GM21360 (cell line): ENCODE measurements around the gene AQP7.
"Not testable (repeated sequence)": the region's sequence is repeated elsewhere in the genome, so short reads cannot be mapped to it uniquely, and the experiment has no call there.

Experiments
- ATAC-seq: cut with Tn5 transposase; IDR thresholded peaks from one replicate; pipeline ENCODE4 v1.9.1; 2021; ENCODE audit warnings: mild to moderate bottlenecking, moderate library complexity; ENCODE audit not compliant: unreplicated experiment

The AQP7 gene

GRCh38 chr9:33402371-33402770, at the start of gene AQP7:
Gene AQP7, minus strand, starts transcription at chr9:33402568. Its CDS starts 1,306 bp downstream, at chr9:33401262.
- not testable (repeated sequence) for ATAC-seq

GRCh38 chr9:33450621-33451146, 48.3 kb upstream of the AQP7 start:
- ATAC-seq: no peak

DNA sequence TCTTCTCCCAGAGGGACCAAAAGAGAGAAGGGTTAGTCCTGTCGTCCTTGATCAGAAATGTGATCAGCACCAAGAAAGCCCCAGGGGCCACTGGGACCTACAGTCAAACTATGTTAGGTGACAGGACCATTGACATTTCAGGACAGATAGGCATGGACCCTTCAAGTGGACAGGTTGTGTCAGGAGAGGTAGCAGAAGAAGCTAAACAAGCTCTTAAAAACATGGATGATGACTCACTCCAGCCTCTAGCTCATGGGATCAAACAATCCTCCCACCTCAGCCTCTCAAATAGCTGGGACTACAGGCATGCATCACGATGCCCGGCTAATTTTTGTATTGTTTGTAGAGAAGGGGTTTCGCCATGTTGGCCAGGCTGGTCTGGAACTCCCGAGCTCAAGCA, 47.3 kb upstream of the AQP7 start:
- ATAC-seq: no peak

DNA sequence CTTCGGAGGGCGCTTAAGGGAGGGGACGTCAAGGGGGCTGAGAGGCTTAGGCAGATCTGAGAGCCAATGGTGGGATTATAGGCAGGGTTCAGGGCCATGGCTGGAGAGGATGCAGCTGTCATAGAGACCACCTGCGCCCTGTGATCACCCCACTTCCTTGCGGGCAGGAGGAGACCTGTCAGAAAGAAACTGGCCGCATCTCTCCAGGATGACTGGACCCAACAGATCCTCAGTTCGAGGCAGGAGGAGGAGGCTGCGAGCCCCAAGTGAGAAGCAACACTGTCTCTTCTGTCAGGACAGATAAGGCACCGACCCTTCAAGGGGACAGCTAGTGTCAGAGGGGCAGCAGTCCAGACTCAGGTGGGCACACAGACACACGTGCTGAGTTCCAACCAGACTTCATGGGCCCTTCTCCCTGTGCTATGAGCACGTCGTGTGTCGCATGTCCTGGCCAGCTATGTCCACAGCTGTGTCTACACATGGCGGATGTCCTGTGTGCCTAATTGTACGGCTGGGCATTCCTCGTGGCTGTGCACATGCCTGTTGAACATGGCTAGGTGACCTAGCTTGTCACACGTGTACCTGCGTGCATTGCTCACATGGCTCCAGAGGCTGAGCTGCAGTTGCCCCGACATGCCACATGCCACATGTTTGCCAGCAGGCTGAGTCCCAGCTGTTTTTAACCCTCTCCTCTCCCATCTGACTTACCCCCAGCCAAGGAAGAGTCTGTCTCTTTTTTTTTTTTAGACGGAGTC, 45.6 kb upstream of the AQP7 start:
- no peak for ATAC-seq

- ATAC-seq: peak; percentile 33
These were observed 44.8 kb upstream of the AQP7 start, which contains the start of gene AQP3 for GRCh38 chr9:33446946-33447798. Gene AQP3, minus strand, starts transcription at chr9:33447593. Its CDS starts 63 bp downstream, at chr9:33447530.

DNA sequence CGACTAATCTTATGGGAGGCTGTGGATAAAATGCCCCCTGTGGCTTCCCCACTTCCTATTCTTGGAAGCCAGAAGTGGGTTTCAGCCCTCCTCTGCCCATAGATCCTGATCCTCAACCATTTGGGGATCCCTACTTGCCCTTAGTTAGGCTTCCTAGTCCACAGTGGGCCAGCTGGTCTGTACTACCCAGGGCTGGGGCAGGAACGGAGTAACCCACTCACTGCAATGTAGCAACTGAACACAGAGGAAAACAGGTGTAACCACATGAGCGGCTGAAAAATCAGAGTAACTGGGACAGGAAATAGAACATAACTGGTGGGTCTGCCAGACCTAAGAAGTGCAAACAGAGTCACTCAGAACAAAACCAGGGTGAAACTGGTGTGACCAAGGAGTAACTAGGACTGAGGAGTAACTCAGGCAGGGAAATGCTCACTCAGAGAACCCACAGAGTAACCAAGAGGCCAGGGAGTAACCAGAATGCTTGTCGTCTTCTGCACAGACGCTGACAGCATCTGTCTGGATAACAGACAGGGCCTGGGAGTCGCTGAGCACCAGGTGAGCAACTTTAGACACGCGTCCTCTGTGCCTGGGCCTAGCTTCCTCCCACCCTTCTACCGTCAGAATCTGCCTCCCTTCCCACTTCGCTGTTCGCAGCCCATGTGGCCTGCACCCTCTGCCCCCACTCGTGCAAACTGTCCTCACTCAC, 44.0 kb upstream of the AQP7 start:
- ATAC-seq: peak; percentile 79

GRCh38 chr9:33445389-33446239, 43.2 kb upstream of the AQP7 start:
- no peak for ATAC-seq

- ATAC-seq: no peak
These were observed 41.2 kb upstream of the AQP7 start for GRCh38 chr9:33443464-33444154.

DNA sequence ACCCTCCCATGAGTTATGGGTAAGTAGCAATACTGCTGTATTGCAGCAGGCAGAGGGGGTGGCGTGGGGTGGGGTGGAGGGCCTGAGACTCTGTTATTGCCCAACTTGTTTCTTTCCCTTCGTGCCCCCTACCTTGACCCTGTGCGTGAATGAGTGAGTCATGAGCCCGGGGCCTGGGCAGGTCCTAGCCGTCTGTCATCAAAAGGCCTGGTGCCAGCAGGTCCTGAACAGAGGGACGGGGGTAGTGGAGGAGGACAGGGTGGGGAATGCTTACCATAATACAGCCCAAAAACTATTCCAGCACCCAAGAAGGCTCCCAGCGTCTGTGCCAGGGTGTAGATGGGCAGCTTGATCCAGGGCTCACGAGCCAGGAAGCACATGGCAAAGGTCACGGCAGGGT, 40.7 kb upstream of the AQP7 start:
- ATAC-seq: no peak

DNA sequence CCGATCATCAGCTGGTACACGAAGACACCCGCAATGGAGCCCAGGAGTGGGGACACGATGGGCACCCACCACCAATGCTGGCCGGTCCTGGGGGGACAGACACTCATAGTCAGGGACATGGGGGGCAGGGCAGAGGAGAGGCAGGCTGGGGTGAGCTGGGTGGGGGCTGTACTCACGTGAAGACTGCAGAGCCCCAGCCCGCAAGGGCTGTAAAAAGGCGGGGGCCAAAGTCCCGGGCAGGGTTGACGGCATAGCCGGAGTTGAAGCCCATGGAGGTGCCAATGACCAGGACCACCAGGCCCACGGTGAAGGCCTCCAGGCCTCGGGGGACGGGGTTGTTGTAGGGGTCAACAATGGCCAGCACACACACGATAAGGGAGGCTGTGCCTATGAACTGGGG, 39.8 kb upstream of the AQP7 start:
- ATAC-seq: no peak

DNA sequence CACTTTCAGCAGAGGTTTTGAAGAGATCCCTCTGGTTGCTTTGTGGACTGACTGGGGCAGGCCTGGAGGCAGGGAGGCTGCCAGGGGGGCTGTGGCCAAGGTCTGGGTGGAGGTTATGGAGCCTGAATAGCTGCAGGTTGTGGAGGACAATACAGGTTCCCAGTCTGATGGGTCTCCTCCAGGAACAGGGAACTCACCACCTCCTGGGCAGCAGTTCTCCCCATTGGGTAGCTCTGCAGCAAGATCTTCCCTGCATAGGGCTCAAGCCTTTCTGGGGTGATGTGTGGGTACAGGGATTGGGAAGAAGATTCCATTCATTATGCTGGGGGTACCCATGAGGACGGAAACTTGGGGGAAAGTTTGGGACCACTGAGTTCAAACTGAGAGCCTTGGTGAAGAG, 38.2 kb upstream of the AQP7 start:
- ATAC-seq: no peak

- ATAC-seq: no peak
These were observed 37.8 kb upstream of the AQP7 start for GRCh38 chr9:33440204-33440603.

- ATAC-seq: no peak
These were observed 37.4 kb upstream of the AQP7 start for GRCh38 chr9:33439731-33440130.

DNA sequence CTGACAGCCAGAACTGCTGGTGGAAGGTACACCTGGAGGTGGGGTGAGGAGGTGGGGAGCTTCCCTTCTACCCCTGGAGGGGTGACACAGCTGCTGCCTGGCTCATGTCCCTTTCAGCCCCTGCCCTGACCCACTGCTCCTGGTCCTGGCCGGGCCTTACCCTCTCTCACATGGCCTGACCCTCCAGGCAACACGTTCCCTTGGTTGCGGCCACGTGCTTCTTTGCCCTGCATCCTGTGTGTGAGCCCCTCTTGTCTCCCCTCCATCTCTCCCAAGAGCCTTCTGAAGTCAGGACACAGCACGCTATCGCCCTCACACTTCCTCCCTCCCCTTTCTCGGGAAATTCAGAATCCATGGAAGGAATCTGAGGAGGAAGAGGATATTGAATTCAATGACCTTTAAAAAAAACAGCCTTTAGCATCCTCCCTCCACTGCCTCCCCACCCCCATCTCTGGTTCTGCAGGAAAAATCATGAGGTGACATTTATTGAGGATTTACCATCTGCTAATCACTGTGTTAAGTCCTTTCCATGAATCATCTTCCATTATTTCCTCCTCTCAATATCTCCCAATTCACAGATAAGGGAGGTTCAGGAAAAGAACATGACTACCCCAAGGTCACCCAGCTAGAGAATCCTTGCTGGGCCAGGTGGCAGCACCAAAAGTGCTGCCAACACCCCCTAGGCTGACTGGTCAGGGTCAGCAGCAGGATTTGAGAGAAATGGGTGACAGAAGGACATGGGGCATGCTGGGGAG, 36.7 kb upstream of the AQP7 start:
- ATAC-seq: no peak

DNA sequence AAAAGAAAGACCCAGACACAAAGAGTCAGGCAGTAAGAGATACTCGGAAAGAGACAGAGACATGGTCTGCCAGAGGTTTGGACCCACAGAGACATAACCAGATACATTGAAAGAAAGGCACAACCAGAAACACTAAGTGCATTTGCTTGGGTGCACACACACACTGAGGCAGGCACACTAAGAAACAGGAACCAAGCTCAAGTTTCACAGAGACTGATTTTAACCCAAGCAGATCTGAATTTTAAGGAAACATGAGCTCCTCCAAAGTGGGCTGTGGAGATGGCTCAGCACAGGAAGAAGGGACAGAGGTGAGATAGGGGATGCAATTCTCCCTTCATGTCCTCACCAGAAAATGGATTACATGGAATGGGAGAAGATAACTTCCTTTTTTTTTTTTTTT, 35.5 kb upstream of the AQP7 start:
- ATAC-seq: no peak

- ATAC-seq: no peak
These were observed 34.8 kb upstream of the AQP7 start for GRCh38 chr9:33437205-33437604.

DNA sequence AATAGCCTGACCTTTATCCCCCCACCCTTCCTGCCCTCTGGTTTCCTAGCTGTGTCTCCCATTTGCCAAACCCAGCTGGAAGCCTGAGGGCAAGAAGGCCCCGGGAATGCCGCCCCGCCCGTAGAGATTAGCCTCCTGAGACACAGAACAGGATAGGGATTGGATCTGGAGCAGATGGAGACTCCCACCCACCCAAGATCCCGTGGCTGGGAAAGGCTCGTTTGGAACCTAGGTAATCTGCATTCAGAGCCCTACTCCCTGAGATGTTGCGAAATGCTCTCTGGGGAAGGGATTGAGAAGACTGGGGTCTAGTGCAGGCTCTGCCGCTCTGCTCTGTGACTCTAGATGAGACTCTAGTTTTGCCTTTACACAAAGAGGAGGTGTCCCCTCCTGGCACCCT, 34.1 kb upstream of the AQP7 start:
- no peak for ATAC-seq

- ATAC-seq: no peak
These were observed 33.5 kb upstream of the AQP7 start for GRCh38 chr9:33435821-33436277.
